Uterine smooth muscle cell (primary cell): ENCODE data around the gene CCN2. TPM values are rescaled to one million over a fixed set of nuclear protein-coding genes. Genes with fewer than 3 reads are reported as not detected.

Experiments
- total RNA-seq: library from RNA; depleted of rRNA; stranded (reverse); fragments of >200 nt; gene quantifications from 2 replicates; pipeline ENCODE4 v1.2.3, GENCODE V29; 2014

The CCN2 gene
- total RNA-seq = 18.2 and 51.6 TPM in 2 replicates

GRCh38 chr6:131950767-131951575 is at the start of gene CCN2:
Gene CCN2 (minus strand): TSS chr6:131951372. CDS start chr6:131951172, 200 bp downstream.

Other genes with a start within 250 kb of the CCN2 start
- 0.12 TPM in 1 of 2 replicates, not detected in the other for gene OR2A4, start 250.0 kb downstream of the CCN2 start, total RNA-seq
- gene CTAGE9, start 240.4 kb downstream of the CCN2 start, total RNA-seq = not detected in 2 replicates
- gene ENPP1, start 143.4 kb downstream of the CCN2 start, total RNA-seq = 17.4 and 31.9 TPM in 2 replicates